HG03469 (cell line): Measurements from ENCODE around the gene GATA1.

Source experiments
- ATAC-seq: cut with Tn5 transposase; IDR thresholded peaks from one replicate; pipeline ENCODE4 v1.9.1; 2021; ENCODE audit warnings: mild to moderate bottlenecking, moderate library complexity, moderate number of reproducible peaks; ENCODE audit not compliant: unreplicated experiment

GATA1 gene

DNA sequence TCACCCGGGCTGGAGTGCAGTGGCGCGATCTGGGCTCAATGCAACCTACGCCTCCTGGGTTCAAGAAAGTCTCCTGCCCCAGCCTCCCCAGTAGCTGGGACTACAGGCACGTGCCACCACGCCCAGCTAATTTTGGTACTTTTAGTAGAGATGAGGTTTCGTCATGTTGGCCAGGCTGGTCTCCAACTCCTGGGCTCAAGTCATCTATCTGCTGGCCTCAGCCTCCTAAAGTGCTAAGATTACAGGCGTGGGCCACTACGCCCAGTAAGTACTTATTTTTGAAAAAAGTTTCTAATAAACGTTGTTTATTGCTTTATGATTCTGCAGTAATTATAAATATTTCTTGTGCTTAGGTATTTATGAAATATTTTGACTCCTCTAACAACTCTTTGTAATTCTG is 53.3 kb downstream of the GATA1 start:
- no peak for ATAC-seq
